T-helper 2 cell treated with Interferon-gamma antibody and Interleukin-4, amounts not matched to agents 100 ng/mL and 5 ng/mL, for 36 hours (primary cell): Measurements from ENCODE around the gene NRG3. TPM values are rescaled to one million over a fixed set of nuclear protein-coding genes. Genes with fewer than 3 reads are reported as not detected.

Experiments used
- intact Hi-C: fragments of 100-400 bp; cut with micrococcal nuclease; formaldehyde crosslinking; loops from one replicate; pipeline ENCODE4 v1.15.1; 2023
- total RNA-seq: library from RNA; stranded (reverse); gene quantifications from 2 replicates; pipeline ENCODE4 v1.2.3, GENCODE V29; 2022

NRG3 gene
- total RNA-seq = not detected in 2 replicates

- intact Hi-C loops = no loop called here
Observed at GRCh38 chr10:81874875-81875466, at the start of gene NRG3. Gene NRG3, plus strand, starts transcription at chr10:81875194.

DNA sequence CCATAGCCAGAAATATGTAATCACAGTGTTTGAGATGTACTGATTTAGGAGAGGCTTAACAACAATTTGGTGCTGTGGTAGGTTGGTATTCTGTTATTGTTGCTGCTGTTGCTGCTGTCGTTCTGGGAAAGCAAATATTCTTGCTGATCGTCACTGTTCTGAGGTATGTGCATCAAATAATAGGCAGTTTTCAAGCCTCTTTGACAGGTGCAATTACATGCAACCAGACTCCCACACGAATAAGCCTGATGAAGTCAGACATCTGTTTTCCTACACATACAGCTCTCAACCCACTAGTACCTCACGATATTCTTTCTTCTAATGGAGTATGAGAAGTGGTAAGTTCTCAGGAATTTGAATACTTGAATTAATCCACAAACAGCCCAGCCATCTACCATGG is 46.7 kb upstream of the NRG3 start:
- intact Hi-C loops = no loop called here

- intact Hi-C loops = no loop called here
Observed at GRCh38 chr10:81831060-81831459, 43.9 kb upstream of the NRG3 start.

- intact Hi-C loops = no loop called here
Observed at GRCh38 chr10:81838950-81839349, 36.0 kb upstream of the NRG3 start.

DNA sequence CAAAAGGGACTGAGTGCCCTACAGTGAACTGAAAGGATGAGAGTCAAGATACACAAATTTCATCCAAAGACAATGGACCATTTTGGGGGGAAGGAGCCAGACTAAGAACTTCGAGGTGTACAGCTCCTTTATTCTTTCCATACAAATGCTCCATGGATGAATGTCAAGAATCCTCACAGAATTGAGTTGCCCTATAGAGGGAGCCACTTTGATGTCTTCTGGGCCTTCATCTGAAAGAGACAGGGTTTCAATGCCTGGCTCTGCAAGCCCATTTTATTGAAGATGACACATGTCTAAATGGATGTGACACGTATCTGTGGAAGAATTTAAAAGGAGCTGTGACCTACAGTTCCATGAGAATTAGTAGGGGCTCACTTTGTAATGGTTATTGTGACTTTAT is 32.0 kb upstream of the NRG3 start:
- intact Hi-C loops = no loop called here

DNA sequence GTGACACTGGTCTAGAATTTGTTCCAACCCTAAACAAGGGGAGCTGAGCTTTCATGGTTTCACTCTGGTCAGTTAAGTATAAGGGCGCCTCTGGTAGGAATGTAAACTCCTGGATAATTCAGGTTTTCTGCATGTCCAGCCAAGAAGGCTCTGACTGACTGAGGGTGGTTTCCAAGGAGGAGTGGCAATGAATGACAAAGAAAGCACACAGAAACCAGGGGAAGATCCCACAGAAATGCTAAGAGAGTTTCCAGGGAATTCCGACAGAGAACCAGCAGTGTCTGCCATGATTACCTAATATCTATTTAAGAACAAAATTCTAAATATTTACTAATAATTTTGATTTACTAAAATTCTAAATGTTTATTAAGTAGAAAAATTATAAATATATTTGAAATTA is 27.3 kb upstream of the NRG3 start:
- intact Hi-C loops = no loop called here

GRCh38 chr10:81848514-81848913 is 26.5 kb upstream of the NRG3 start:
- intact Hi-C loops = no loop called here

DNA sequence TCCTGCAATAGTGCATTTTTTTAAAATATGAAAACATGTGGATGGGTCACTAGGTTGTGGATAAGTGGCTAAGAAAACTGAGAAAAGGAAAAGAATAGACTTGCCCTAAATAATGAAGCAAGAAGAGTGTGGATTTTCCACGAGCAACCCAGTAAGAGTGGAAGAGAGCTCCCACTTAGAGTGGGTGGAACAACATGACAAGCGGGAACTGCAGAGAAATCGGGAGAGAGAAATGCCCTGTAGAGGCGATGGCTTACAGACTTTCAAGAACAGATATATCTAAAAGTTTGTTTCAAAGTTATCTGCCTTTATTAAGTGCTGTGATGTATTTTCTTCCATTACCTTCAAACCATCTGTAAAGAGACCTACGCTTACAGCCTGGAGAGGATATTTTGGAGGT is 26.1 kb upstream of the NRG3 start:
- intact Hi-C loops = no loop called here

GRCh38 chr10:81862596-81862995 is 12.4 kb upstream of the NRG3 start:
- intact Hi-C loops = no loop called here

GRCh38 chr10:81863771-81864170 is 11.2 kb upstream of the NRG3 start:
- intact Hi-C loops = no loop called here

- intact Hi-C loops = no loop called here
Observed at GRCh38 chr10:81865581-81865980, 9.4 kb upstream of the NRG3 start.

GRCh38 chr10:81866753-81867152 is 8.2 kb upstream of the NRG3 start:
- intact Hi-C loops = no loop called here

GRCh38 chr10:81870472-81870871 is 4.5 kb upstream of the NRG3 start:
- intact Hi-C loops = no loop called here

DNA sequence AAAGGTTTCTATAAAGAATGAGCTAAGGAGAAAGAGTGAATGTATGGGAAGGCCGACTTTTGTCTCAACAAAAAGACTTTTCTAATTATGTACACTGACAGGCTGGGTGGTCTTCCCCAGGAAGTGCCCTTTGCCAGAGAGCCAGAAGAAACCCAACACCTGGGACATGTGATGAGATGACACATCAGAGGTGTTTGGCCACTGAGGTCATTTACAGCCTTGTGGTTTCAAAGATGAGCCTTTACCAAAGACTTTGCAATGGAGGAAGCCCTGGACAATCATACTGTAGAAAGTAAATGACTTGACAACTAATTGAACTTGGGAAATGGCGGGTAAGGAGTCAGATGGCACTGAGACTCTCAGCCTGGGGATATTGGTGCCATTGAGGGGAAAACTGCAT is 3.4 kb upstream of the NRG3 start:
- intact Hi-C loops = no loop called here

- intact Hi-C loops = no loop called here
Observed at GRCh38 chr10:81872206-81872862, 2.7 kb upstream of the NRG3 start.

DNA sequence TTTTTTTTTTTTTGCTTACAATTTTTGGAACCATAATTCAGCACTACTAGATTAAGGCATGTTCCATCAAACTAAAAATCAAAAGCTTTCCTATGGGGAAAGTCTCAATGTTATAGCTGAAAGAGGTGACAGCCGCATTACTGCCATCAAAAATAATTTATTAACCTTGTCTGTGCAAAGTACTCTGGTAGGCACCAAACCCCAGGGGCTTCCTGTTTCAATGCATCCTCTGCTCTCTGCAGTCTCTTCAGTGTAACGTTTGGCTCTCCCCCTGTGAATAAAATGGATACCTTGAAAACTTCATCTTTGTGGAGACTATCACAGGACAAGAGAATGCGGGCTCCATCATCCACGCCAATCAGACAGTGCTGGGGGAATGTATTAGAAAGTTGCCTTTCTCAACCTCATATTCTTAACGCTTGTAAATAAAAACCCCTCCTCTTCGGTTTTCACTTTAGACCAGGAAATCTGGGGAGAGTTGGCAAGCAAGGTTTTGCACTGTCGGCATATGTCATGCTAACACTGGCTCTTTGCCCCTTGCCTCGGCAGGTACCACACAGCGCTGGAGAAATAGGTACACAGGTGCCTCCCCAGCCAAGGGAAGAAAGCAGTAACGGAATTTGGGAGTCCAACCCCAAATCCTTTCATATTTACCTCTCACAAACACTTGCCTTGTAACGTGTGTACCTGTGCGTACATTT is 1.6 kb upstream of the NRG3 start:
- intact Hi-C loops = no loop called here

- intact Hi-C loops = no loop called here
Observed at GRCh38 chr10:81873932-81874816, 820 bp upstream of the NRG3 start.

DNA sequence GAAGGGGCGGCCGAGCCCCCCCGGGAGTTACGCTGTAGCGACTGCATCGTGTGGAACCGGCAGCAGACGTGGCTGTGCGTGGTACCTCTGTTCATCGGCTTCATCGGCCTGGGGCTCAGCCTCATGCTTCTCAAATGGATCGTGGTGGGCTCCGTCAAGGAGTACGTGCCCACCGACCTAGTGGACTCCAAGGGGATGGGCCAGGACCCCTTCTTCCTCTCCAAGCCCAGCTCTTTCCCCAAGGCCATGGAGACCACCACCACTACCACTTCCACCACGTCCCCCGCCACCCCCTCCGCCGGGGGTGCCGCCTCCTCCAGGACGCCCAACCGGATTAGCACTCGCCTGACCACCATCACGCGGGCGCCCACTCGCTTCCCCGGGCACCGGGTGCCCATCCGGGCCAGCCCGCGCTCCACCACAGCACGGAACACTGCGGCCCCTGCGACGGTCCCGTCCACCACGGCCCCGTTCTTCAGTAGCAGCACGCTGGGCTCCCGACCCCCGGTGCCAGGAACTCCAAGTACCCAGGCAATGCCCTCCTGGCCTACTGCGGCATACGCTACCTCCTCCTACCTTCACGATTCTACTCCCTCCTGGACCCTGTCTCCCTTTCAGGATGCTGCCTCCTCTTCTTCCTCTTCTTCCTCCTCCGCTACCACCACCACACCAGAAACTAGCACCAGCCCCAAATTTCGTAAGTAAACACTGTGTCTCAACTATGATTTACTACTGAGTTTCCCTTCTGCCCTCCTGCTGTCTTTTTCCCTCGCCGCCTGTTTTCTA is 666 bp downstream of the NRG3 start:
- intact Hi-C loops = no loop called here

DNA sequence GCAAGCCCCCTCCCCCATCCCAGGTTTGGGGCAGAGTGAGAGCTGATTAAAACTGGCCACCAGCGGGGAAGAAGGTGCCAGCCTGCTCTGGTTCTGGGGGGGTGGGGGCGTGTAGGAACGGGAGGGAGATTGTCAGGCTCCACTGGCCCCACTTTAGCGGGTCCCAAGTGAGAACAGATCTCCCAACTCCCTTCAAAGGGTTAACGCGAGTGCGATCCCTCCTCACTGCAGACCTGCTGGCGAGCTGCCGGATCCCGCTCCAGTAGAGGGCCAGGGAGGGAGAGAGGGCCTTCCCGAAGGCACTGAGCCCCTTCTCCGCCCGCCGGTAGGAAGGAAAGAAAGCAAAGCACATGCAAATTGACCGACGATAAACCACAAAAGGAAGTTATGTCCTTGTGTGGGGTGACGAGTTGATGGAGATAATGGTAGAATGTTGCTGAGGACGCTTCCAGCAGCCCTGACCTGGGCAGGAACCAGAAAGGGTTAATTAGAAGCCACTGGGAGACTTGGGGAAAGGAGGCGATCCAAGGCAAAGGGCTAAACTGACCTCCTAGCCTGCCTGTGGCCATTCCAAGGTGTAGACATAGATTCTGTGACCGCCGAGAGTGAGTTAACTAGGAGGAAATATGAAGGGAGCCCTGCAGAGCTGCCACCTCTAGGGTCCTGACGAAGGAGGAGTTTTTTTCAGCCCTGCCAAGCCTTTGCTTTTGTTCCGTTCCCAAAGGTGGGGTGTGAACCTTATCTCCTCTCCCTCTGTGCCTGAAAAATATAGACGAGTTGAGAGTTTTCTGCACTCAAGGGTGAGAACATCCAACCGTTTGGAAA is 1.5 kb downstream of the NRG3 start:
- intact Hi-C loops = no loop called here

GRCh38 chr10:81877596-81877995 is 2.6 kb downstream of the NRG3 start:
- intact Hi-C loops = no loop called here
